ENCODE results near the gene DNAJC7.

DNAJC7 gene

GRCh38 chr17:41948762-41949460, 68.3 kb downstream of the DNAJC7 start:
- no peak for ATAC-seq

GRCh38 chr17:41944943-41945342, 72.3 kb downstream of the DNAJC7 start:
- no peak for TF ChIP-seq RARB (CRISPR knock-in tag; IDR thresholded peaks at IDR 0.05)
- no peak for TF ChIP-seq ISL1 (CRISPR knock-in tag; IDR thresholded peaks at IDR 0.05)
- TF ChIP-seq ZNF565 (CRISPR knock-in tag; conservative IDR thresholded peaks at IDR 0.05; ENCODE audit: low read depth) = no peak
- TF ChIP-seq TCF4 (CRISPR knock-in tag; IDR thresholded peaks at IDR 0.05; ENCODE audit: borderline replicate concordance) = no peak
- no peak for TF ChIP-seq CREB5 (CRISPR knock-in tag; IDR thresholded peaks at IDR 0.05; ENCODE audit: low read depth)
- TF ChIP-seq TOX (CRISPR knock-in tag; IDR thresholded peaks at IDR 0.05; ENCODE audit: borderline replicate concordance) = no peak
- no peak for TF ChIP-seq TSHZ2 (CRISPR knock-in tag; IDR thresholded peaks at IDR 0.05)
- TF ChIP-seq BACH2 (CRISPR knock-in tag; IDR thresholded peaks at IDR 0.05; ENCODE audit: borderline replicate concordance) = no peak
- no peak for TF ChIP-seq ZNF70 (CRISPR knock-in tag; IDR thresholded peaks at IDR 0.05)
- no peak for TF ChIP-seq CSDC2 (CRISPR knock-in tag; IDR thresholded peaks at IDR 0.05)
- ATAC-seq = no peak

More at GRCh38 chr17:41948762-41949460, 68.3 kb downstream of the DNAJC7 start:
- TF ChIP-seq BACH2 (CRISPR knock-in tag; IDR thresholded peaks at IDR 0.05; ENCODE audit: borderline replicate concordance) = no peak
- TF ChIP-seq ZFP3 (CRISPR knock-in tag; IDR thresholded peaks at IDR 0.05) = no peak
- no peak for TF ChIP-seq TSHZ2 (CRISPR knock-in tag; IDR thresholded peaks at IDR 0.05)
- TF ChIP-seq ESRRG (CRISPR knock-in tag; IDR thresholded peaks at IDR 0.05) = no peak
- TF ChIP-seq RARB (CRISPR knock-in tag; IDR thresholded peaks at IDR 0.05) = no peak
- TF ChIP-seq PATZ1 (CRISPR knock-in tag; IDR thresholded peaks at IDR 0.05; ENCODE audit: borderline replicate concordance) = no peak
- no peak for TF ChIP-seq ZNF70 (CRISPR knock-in tag; IDR thresholded peaks at IDR 0.05)
- TF ChIP-seq TCF4 (CRISPR knock-in tag; IDR thresholded peaks at IDR 0.05; ENCODE audit: borderline replicate concordance) = no peak
- no peak for TF ChIP-seq CREB5 (CRISPR knock-in tag; IDR thresholded peaks at IDR 0.05; ENCODE audit: low read depth)
- no peak for TF ChIP-seq ISL1 (CRISPR knock-in tag; IDR thresholded peaks at IDR 0.05)
- TF ChIP-seq SNAI2 (CRISPR knock-in tag; IDR thresholded peaks at IDR 0.05) = no peak
- TF ChIP-seq POU6F1 (CRISPR knock-in tag; IDR thresholded peaks at IDR 0.05; ENCODE audit: borderline replicate concordance, low read depth) = no peak
- no peak for TF ChIP-seq ZNF565 (CRISPR knock-in tag; conservative IDR thresholded peaks at IDR 0.05; ENCODE audit: low read depth)
- TF ChIP-seq ZC3H10 (CRISPR knock-in tag; IDR thresholded peaks at IDR 0.05) = no peak
- TF ChIP-seq PPARA (CRISPR knock-in tag; IDR thresholded peaks at IDR 0.05; ENCODE audit: borderline replicate concordance) = no peak
- TF ChIP-seq OSR1 (CRISPR knock-in tag; IDR thresholded peaks at IDR 0.05) = no peak
- TF ChIP-seq GLIS3 (CRISPR knock-in tag; IDR thresholded peaks at IDR 0.05) = no peak
- no peak for TF ChIP-seq ARNTL (CRISPR knock-in tag; IDR thresholded peaks at IDR 0.05; ENCODE audit: borderline replicate concordance, low read depth)
- TF ChIP-seq TOX (CRISPR knock-in tag; IDR thresholded peaks at IDR 0.05; ENCODE audit: borderline replicate concordance) = no peak

Data from SK-N-SH treated with all-trans-retinoic acid at 6 μM for 48 hours (cell line).